Hepatocyte (in vitro differentiated cells): ENCODE results near the gene SGPP2.

Experiments used
- CTCF ChIP-seq: fragments of 200-600 bp; sonication (generic); IDR thresholded peaks from 2 replicates; pipeline ENCODE4 v1.5.1; 2016; ENCODE audit warnings: antibody characterized with exemption, mild to moderate bottlenecking; ENCODE audit not compliant: poor library complexity
- EZH2 ChIP-seq: fragments of 200-600 bp; sonication (generic); IDR thresholded peaks from 2 replicates; pipeline ENCODE4 v1.6.1; 2016; ENCODE audit warnings: antibody characterized with exemption, mild to moderate bottlenecking, borderline replicate concordance

DNA sequence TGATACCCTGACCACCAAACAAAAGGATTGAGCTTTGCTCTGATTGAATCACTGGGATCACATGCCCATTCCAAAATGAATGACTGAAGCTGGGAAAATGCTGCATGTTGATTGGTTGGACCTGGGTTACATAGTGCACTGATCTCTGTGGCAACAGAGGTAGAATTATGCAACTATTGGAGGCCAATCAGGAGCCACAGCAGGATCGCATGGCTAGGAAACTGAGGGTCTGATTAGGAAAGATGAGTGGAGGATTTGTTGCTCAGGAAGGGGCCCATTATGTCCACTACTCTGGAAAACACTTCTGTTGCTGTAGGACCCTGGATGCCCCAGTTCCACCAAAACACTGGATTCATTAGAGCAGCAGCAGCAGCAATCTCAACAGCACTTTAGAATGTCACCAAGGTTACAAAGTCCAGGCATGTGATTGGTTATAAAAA is 25.9 kb upstream of the SGPP2 start:
- TF ChIP-seq CTCF (no peak), EZH2 (no peak)
